DND-41 (cell line): ENCODE measurements around the gene FRMPD1.
"Not testable (repeated sequence)": the region's sequence is repeated elsewhere in the genome, so short reads cannot be mapped to it uniquely, and the experiment has no call there.

Experiments used
- CTCF ChIP-seq: IDR thresholded peaks from 2 replicates; pipeline ENCODE4 v1.5.1; 2012; ENCODE audit warnings: borderline replicate concordance, low read length, moderate library complexity, mild to moderate bottlenecking; ENCODE audit not compliant: poor library complexity, severe bottlenecking; ENCODE audit errors: extremely low read depth
- EZH2 ChIP-seq: IDR thresholded peaks from 3 replicates; pipeline ENCODE4 v1.6.1; 2012; ENCODE audit warnings: borderline replicate concordance, low read depth, mild to moderate bottlenecking, moderate library complexity, low read length, inconsistent platforms; ENCODE audit not compliant: severe bottlenecking

GRCh38 chr9:37765263-37765662, 114.5 kb downstream of the FRMPD1 start:
- TF ChIP-seq CTCF, EZH2: not testable (repeated sequence)
